Parathyroid adenoma (tissue), 2 donors: Measurements from ENCODE around the gene OBI1.

Experiments
- H2AFZ ChIP-seq: fragments of 300-600 bp; sonication (generic); one replicate; pipeline ENCODE4 v1.7.0; 2017; ENCODE audit warnings: antibody characterized with exemption, mild to moderate bottlenecking
- H3K27ac ChIP-seq: fragments of 300-600 bp; sonication (generic); one replicate; pipeline ENCODE4 v1.7.0; 2017
- H3K27me3 ChIP-seq: fragments of 300-600 bp; sonication (generic); one replicate; pipeline ENCODE4 v1.7.0; 2017; ENCODE audit warnings: low read length; ENCODE audit not compliant: control insufficient read depth, insufficient read depth
- H3K36me3 ChIP-seq: fragments of 300-600 bp; sonication (generic); one replicate; pipeline ENCODE4 v1.7.0; 2017; ENCODE audit warnings: low read length; ENCODE audit not compliant: control insufficient read depth, insufficient read depth
- H3K4me1 ChIP-seq: fragments of 300-600 bp; sonication (generic); one replicate; pipeline ENCODE4 v1.7.0; 2017; ENCODE audit warnings: control low read depth
- H3K4me2 ChIP-seq: fragments of 300-600 bp; sonication (generic); one replicate; pipeline ENCODE4 v1.7.0; 2017; ENCODE audit warnings: low read length
- H3K4me3 ChIP-seq: fragments of 300-600 bp; sonication (generic); one replicate; pipeline ENCODE4 v1.7.0; 2017; ENCODE audit warnings: low read depth, low read length
- H3K79me2 ChIP-seq: fragments of 300-600 bp; sonication (generic); one replicate; pipeline ENCODE4 v1.7.0; 2017; ENCODE audit warnings: control low read depth
- H3K9ac ChIP-seq: fragments of 300-600 bp; sonication (generic); one replicate; pipeline ENCODE4 v1.7.0; 2017; ENCODE audit warnings: mild to moderate bottlenecking
- H3K9me3 ChIP-seq: fragments of 300-600 bp; sonication (generic); one replicate; pipeline ENCODE4 v1.7.0; 2017; ENCODE audit warnings: low read length; ENCODE audit not compliant: control insufficient read depth
- CTCF ChIP-seq: fragments of 300-600 bp; sonication (generic); IDR thresholded peaks from one replicate; pipeline ENCODE4 v1.7.0; 2017; ENCODE audit warnings: antibody characterized with exemption, mild to moderate bottlenecking
- donor health status: primary hyperparathyroidism.

Gene OBI1

GRCh38 chr13:78686461-78686860 lies 27.5 kb upstream of the OBI1 start:
- Histone ChIP-seq H3K27me3 (no peaks in the 10 kb centered on the region), H3K79me2 (no peaks in the 10 kb centered on the region), H3K9me3 (no peaks in the 10 kb centered on the region), H3K4me3 (no peak overlapping the region), H3K36me3 (no peaks in the 10 kb centered on the region), H3K9ac (no peak overlapping the region), H2AFZ (no peak overlapping the region), H3K4me2 (no peak overlapping the region), H3K4me1 (no peaks in the 10 kb centered on the region), H3K27ac (no peak overlapping the region)
- TF ChIP-seq CTCF: no peak

GRCh38 chr13:78680576-78681350 lies 21.8 kb upstream of the OBI1 start:
- Histone ChIP-seq H3K79me2 (no peaks in the 10 kb centered on the region), H3K4me3 (no peak overlapping the region), H3K9ac (no peak overlapping the region), H3K4me2 (no peak overlapping the region), H2AFZ (no peak overlapping the region), H3K27ac (no peak overlapping the region), H3K36me3 (no peaks in the 10 kb centered on the region), H3K9me3 (no peaks in the 10 kb centered on the region), H3K27me3 (no peaks in the 10 kb centered on the region), H3K4me1 (no peaks in the 10 kb centered on the region)
- TF ChIP-seq CTCF: no peak

GRCh38 chr13:78680115-78680561 lies 21.2 kb upstream of the OBI1 start:
- H3K4me3 ChIP-seq: no peak overlapping the region
- H3K4me1 ChIP-seq: no peaks in the 10 kb centered on the region
- no peak overlapping the region for H3K4me2 ChIP-seq
- H3K9me3 ChIP-seq: no peaks in the 10 kb centered on the region
- H3K36me3 ChIP-seq: no peaks in the 10 kb centered on the region
- H3K27ac ChIP-seq: no peak overlapping the region
- no peaks in the 10 kb centered on the region for H3K79me2 ChIP-seq
- no peak for TF ChIP-seq CTCF
- no peak overlapping the region for H3K9ac ChIP-seq
- H3K27me3 ChIP-seq: no peaks in the 10 kb centered on the region
- H2AFZ ChIP-seq: no peak overlapping the region

- Histone ChIP-seq H3K4me3 (no peak overlapping the region), H3K4me2 (no peak overlapping the region), H3K4me1 (no peaks in the 10 kb centered on the region), H2AFZ (no peak overlapping the region), H3K9ac (no peak overlapping the region), H3K36me3 (no peaks in the 10 kb centered on the region), H3K27ac (no peak overlapping the region), H3K9me3 (no peaks in the 10 kb centered on the region), H3K27me3 (no peaks in the 10 kb centered on the region), H3K79me2 (no peaks in the 10 kb centered on the region)
- no peak for TF ChIP-seq CTCF
These were observed 20.4 kb upstream of the OBI1 start for GRCh38 chr13:78679329-78679728.

GRCh38 chr13:78675112-78675511 lies 16.2 kb upstream of the OBI1 start:
- Histone ChIP-seq H3K27ac (no peak overlapping the region), H3K9ac (no peak overlapping the region), H3K79me2 (no peaks in the 10 kb centered on the region), H3K27me3 (no peaks in the 10 kb centered on the region), H3K9me3 (no peaks in the 10 kb centered on the region), H2AFZ (no peak overlapping the region), H3K4me1 (no peaks in the 10 kb centered on the region), H3K4me2 (no peak overlapping the region), H3K36me3 (no peaks in the 10 kb centered on the region), H3K4me3 (no peak overlapping the region)
- TF ChIP-seq CTCF: no peak
